Smooth muscle cell (in vitro differentiated cells): ENCODE measurements around the gene SLC12A6. TPM values are rescaled to one million over a fixed set of nuclear protein-coding genes. Genes with fewer than 3 reads are reported as not detected.

Experiments
- DNase-seq: peaks from one replicate; lab custom pipeline; 2025; ENCODE audit not compliant: unreplicated experiment; lab: John Stamatoyannopoulos, UW
- H2AFZ ChIP-seq: fragments of 200-600 bp; sonication (generic); 2 replicates; pipeline ENCODE4 v1.6.0; 2016; ENCODE audit warnings: antibody characterized with exemption, low read depth, mild to moderate bottlenecking
- H3F3A ChIP-seq: fragments of 200-600 bp; sonication (generic); 2 replicates; pipeline ENCODE4 v1.6.0; 2017; ENCODE audit warnings: antibody characterized with exemption, low read depth
- H3K27ac ChIP-seq: fragments of 200-600 bp; sonication (generic); 2 replicates; pipeline ENCODE4 v1.5.1; 2016; ENCODE audit warnings: low read depth, mild to moderate bottlenecking
- H3K27me3 ChIP-seq: fragments of 200-600 bp; sonication (generic); 2 replicates; pipeline ENCODE4 v1.6.1; 2016; ENCODE audit warnings: low read depth, mild to moderate bottlenecking
- H3K36me3 ChIP-seq: fragments of 200-600 bp; sonication (generic); 2 replicates; pipeline ENCODE4 v1.5.1; 2016; ENCODE audit warnings: low read depth
- H3K4me1 ChIP-seq: fragments of 200-600 bp; sonication (generic); 2 replicates; pipeline ENCODE4 v1.5.1; 2016; ENCODE audit warnings: low read depth
- H3K4me2 ChIP-seq: fragments of 200-600 bp; sonication (generic); 2 replicates; pipeline ENCODE4 v1.6.0; 2016; ENCODE audit warnings: mild to moderate bottlenecking
- H3K4me3 ChIP-seq: fragments of 200-600 bp; sonication (generic); 2 replicates; pipeline ENCODE4 v1.5.1; 2016; ENCODE audit warnings: mild to moderate bottlenecking
- H3K79me2 ChIP-seq: fragments of 200-600 bp; sonication (generic); 2 replicates; pipeline ENCODE4 v1.6.0; 2016; ENCODE audit warnings: low read depth, mild to moderate bottlenecking
- H3K9ac ChIP-seq: fragments of 200-600 bp; sonication (generic); 2 replicates; pipeline ENCODE4 v1.6.0; 2016; ENCODE audit warnings: low read depth
- H3K9me3 ChIP-seq: fragments of 200-600 bp; sonication (generic); replicated peaks from 2 replicates; pipeline ENCODE4 v1.5.1; 2016; ENCODE audit warnings: low read depth
- H4K20me1 ChIP-seq: fragments of 200-600 bp; sonication (generic); 2 replicates; pipeline ENCODE4 v1.6.0; 2016; ENCODE audit warnings: low read depth
- WGBS: methylation state at CpG from one replicate; pipeline ENCODE4 v1.1.7; 2016; ENCODE audit warnings: low lambda C conversion rate; 5-methylcytosine and 5-hydroxymethylcytosine counted together
- polyA plus RNA-seq: library from polyadenylated mRNA; unstranded; fragments of >200 nt; fragmentation: Nextera tagmentation; extraction: Ambion mirVana; gene quantifications from 2 replicates; pipeline ENCODE4 v1.2.1, GENCODE V29; 2016
- total RNA-seq: library from RNA; depleted of rRNA; stranded (reverse); fragments of >200 nt; gene quantifications from 2 replicates; pipeline ENCODE4 v1.2.3, GENCODE V29; 2014
- TF ChIP-seq, protein P1 (sequence below): fragments of 200-600 bp; sonication (generic); IDR thresholded peaks from 2 replicates; pipeline ENCODE4 v1.5.1; 2017; ENCODE audit warnings: borderline replicate concordance, mild to moderate bottlenecking, antibody characterized with exemption; ENCODE audit not compliant: insufficient read depth, poor library complexity, severe bottlenecking

SLC12A6 gene
- total and polyA plus RNA-seq, 2 experiments from 2014 or later: 3.0 to 11.3 TPM

GRCh38 chr15:34311563-34311962 lies 26.0 kb downstream of the SLC12A6 start:
- H3K79me2 ChIP-seq: no peaks in the 10 kb centered on the region
- 96% methylated on average over 1 of the region's 1 CpG for WGBS

GRCh38 chr15:34304613-34305012 lies 33.0 kb downstream of the SLC12A6 start:
- no peak for DNase-seq
- Histone ChIP-seq H3K27me3 (no peaks in the 10 kb centered on the region), H3K36me3 (no peaks in the 10 kb centered on the region), H3F3A (no peaks in the 10 kb centered on the region), H3K4me1 (no peaks in the 10 kb centered on the region), H3K9ac (no peak overlapping the region), H2AFZ (no peak overlapping the region), H3K27ac (no peak overlapping the region), H4K20me1 (no peaks in the 10 kb centered on the region), H3K79me2 (no peaks in the 10 kb centered on the region), H3K9me3 (no peaks in the 10 kb centered on the region), H3K4me3 (no peak overlapping the region), H3K4me2 (no peak overlapping the region)
- TF ChIP-seq, protein P1, sequence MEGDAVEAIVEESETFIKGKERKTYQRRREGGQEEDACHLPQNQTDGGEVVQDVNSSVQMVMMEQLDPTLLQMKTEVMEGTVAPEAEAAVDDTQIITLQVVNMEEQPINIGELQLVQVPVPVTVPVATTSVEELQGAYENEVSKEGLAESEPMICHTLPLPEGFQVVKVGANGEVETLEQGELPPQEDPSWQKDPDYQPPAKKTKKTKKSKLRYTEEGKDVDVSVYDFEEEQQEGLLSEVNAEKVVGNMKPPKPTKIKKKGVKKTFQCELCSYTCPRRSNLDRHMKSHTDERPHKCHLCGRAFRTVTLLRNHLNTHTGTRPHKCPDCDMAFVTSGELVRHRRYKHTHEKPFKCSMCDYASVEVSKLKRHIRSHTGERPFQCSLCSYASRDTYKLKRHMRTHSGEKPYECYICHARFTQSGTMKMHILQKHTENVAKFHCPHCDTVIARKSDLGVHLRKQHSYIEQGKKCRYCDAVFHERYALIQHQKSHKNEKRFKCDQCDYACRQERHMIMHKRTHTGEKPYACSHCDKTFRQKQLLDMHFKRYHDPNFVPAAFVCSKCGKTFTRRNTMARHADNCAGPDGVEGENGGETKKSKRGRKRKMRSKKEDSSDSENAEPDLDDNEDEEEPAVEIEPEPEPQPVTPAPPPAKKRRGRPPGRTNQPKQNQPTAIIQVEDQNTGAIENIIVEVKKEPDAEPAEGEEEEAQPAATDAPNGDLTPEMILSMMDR: no peak

More at GRCh38 chr15:34311563-34311962, 26.0 kb downstream of the SLC12A6 start:
- no peak overlapping the region for H3K4me2 ChIP-seq
- TF ChIP-seq, protein P1: no peak
- H3F3A ChIP-seq: no peaks in the 10 kb centered on the region
- no peak overlapping the region for H3K4me3 ChIP-seq
- H3K9ac ChIP-seq: no peak overlapping the region
- H3K4me1 ChIP-seq: no peaks in the 10 kb centered on the region
- no peaks in the 10 kb centered on the region for H4K20me1 ChIP-seq
- H3K27me3 ChIP-seq: no peaks in the 10 kb centered on the region
- DNase-seq: no peak
- no peaks in the 10 kb centered on the region for H3K36me3 ChIP-seq
- no peak overlapping the region for H3K27ac ChIP-seq
- no peaks in the 10 kb centered on the region for H3K9me3 ChIP-seq
- H2AFZ ChIP-seq: no peak overlapping the region

- DNase-seq: no peak
- no peak overlapping the region for H3K9ac ChIP-seq
- no peaks in the 10 kb centered on the region for H3F3A ChIP-seq
- H3K36me3 ChIP-seq: no peaks in the 10 kb centered on the region
- no peaks in the 10 kb centered on the region for H3K9me3 ChIP-seq
- H3K4me3 ChIP-seq: no peak overlapping the region
- H3K79me2 ChIP-seq: no peaks in the 10 kb centered on the region
- no peaks in the 10 kb centered on the region for H3K4me1 ChIP-seq
- 89% methylated on average over 3 of the region's 3 CpGs for WGBS
- no peak overlapping the region for H3K27ac ChIP-seq
- no peaks in the 10 kb centered on the region for H4K20me1 ChIP-seq
- H3K27me3 ChIP-seq: no peaks in the 10 kb centered on the region
- no peak overlapping the region for H2AFZ ChIP-seq
- TF ChIP-seq, protein P1: no peak
- no peak overlapping the region for H3K4me2 ChIP-seq
These were observed 36.5 kb downstream of the SLC12A6 start for GRCh38 chr15:34301058-34301457.

DNA sequence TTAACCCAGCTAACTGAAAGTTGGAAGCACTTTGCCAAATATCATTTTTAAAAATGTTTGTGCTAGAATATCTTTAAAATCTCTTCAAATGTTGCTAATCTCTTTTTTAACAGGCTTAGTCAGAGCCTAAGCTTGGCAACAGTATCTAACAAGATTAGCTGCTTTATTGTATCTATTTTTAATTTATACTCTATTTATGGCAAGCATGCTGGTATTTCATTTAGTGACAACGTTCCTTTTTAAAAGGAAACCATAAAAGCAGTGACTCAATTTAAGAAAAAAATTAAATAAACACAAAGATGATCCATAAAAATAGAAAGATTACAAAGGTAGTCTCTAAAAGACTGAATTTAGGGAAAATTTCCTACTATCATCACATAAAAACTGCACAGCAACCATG lies 40.5 kb downstream of the SLC12A6 start:
- 53% methylated on average over 1 of the region's 1 CpG for WGBS
- no peaks in the 10 kb centered on the region for H3K79me2 ChIP-seq

More for the DNA sequence above, 40.5 kb downstream of the SLC12A6 start:
- Histone ChIP-seq H3K27me3 (no peaks in the 10 kb centered on the region), H3K4me1 (no peaks in the 10 kb centered on the region), H4K20me1 (no peaks in the 10 kb centered on the region), H3K36me3 (no peaks in the 10 kb centered on the region), H3K9me3 (no peaks in the 10 kb centered on the region), H3K9ac (no peak overlapping the region), H3F3A (no peaks in the 10 kb centered on the region), H3K4me2 (no peak overlapping the region), H3K4me3 (no peak overlapping the region), H2AFZ (no peak overlapping the region), H3K27ac (no peak overlapping the region)
- TF ChIP-seq, protein P1: no peak
- DNase-seq: no peak
